HG02763 (cell line): ENCODE measurements around the gene CTNND2.
A peak's percentile ranks its signal among the peaks of the same experiment; 100 is the strongest.

ENCODE experiments used
- ATAC-seq: cut with Tn5 transposase; IDR thresholded peaks from one replicate; pipeline ENCODE4 v1.9.1; 2021; ENCODE audit warnings: mild to moderate bottlenecking, moderate library complexity; ENCODE audit not compliant: unreplicated experiment

The CTNND2 gene

GRCh38 chr5:11056560-11056959, 847.7 kb downstream of the CTNND2 start:
- ATAC-seq, result no peak

- ATAC-seq, result no peak
Observed at GRCh38 chr5:11054014-11054413, 850.2 kb downstream of the CTNND2 start.

GRCh38 chr5:11052871-11053270, 851.4 kb downstream of the CTNND2 start:
- ATAC-seq, result no peak

- no peak for ATAC-seq
Observed at GRCh38 chr5:11050596-11051304, 853.5 kb downstream of the CTNND2 start.

GRCh38 chr5:11048760-11049159, 855.5 kb downstream of the CTNND2 start:
- ATAC-seq, result no peak

- no peak for ATAC-seq
Observed at GRCh38 chr5:11047625-11048024, 856.6 kb downstream of the CTNND2 start.

- ATAC-seq, result no peak
Observed at GRCh38 chr5:11047030-11047429, 857.2 kb downstream of the CTNND2 start.

GRCh38 chr5:11046160-11046559, 858.1 kb downstream of the CTNND2 start:
- ATAC-seq, result no peak

- ATAC-seq, result no peak
Observed at GRCh38 chr5:11045411-11045810, 858.8 kb downstream of the CTNND2 start.

- no peak for ATAC-seq
Observed at GRCh38 chr5:11044581-11044980, 859.7 kb downstream of the CTNND2 start.

- ATAC-seq, result no peak
Observed at GRCh38 chr5:11043881-11044280, 860.4 kb downstream of the CTNND2 start.

GRCh38 chr5:11040345-11040744, 863.9 kb downstream of the CTNND2 start:
- ATAC-seq, result no peak

GRCh38 chr5:11038772-11039171, 865.5 kb downstream of the CTNND2 start:
- no peak for ATAC-seq

- no peak for ATAC-seq
Observed at GRCh38 chr5:11037941-11038340, 866.3 kb downstream of the CTNND2 start.

- no peak for ATAC-seq
Observed at GRCh38 chr5:11037080-11037479, 867.2 kb downstream of the CTNND2 start.

GRCh38 chr5:11030671-11031070, 873.6 kb downstream of the CTNND2 start:
- no peak for ATAC-seq

GRCh38 chr5:11027660-11028059, 876.6 kb downstream of the CTNND2 start:
- ATAC-seq, result peak; percentile 74

- no peak for ATAC-seq
Observed at GRCh38 chr5:11026543-11026942, 877.7 kb downstream of the CTNND2 start.

GRCh38 chr5:11023945-11024344, 880.3 kb downstream of the CTNND2 start:
- ATAC-seq, result no peak

GRCh38 chr5:11013793-11014192, 890.5 kb downstream of the CTNND2 start:
- ATAC-seq, result no peak

- no peak for ATAC-seq
Observed at GRCh38 chr5:11012295-11012694, 892.0 kb downstream of the CTNND2 start.

GRCh38 chr5:11010429-11011210, 893.6 kb downstream of the CTNND2 start:
- ATAC-seq, result no peak
